Prostate gland (tissue), 2 donors: ENCODE measurements around the gene MMP15.

Source experiments
- CTCF ChIP-seq, 4 experiments: fragments of 200-600 bp in 2 of 4; fragments of 450-650 bp in 2 of 4; sonication (generic) in 2 of 4; IDR thresholded peaks; 1 replicate in 3 of 4; 2 replicates in 1 of 4; pipeline ENCODE4 v1.5.1; 2016 to 2019; ENCODE audit warnings: antibody characterized with exemption in 4 of 4, mild to moderate bottlenecking in 2 of 4, moderate library complexity in 2 of 4
- POLR2A ChIP-seq: fragments of 450-650 bp; IDR thresholded peaks from one replicate; pipeline ENCODE4 v1.6.1; 2016; ENCODE audit warnings: antibody characterized with exemption, mild to moderate bottlenecking

- TF ChIP-seq CTCF (IDR thresholded peaks at IDR 0.05) (no peak), POLR2A (no peak)
Observed at GRCh38 chr16:58084635-58085034, 59.1 kb downstream of the MMP15 start.
